Endothelial cell (in vitro differentiated cells): ENCODE results near the gene ASCL1. TPM values are rescaled to one million over a fixed set of nuclear protein-coding genes. Genes with fewer than 3 reads are reported as not detected.

Source experiments
- DNase-seq: peaks from one replicate; pipeline ENCODE4 v3.0.0; 2021; ENCODE audit warnings: low spot score
- H3K27ac Mint-ChIP-seq: one replicate; pipeline ENCODE4 v1.8.0; 2021; ENCODE audit warnings: mixed read lengths, inconsistent platforms; ENCODE audit not compliant: unreplicated experiment
- H3K27me3 Mint-ChIP-seq: one replicate; pipeline ENCODE4 v1.8.0; 2021; ENCODE audit warnings: mild to moderate bottlenecking, moderate library complexity, mixed read lengths, inconsistent platforms; ENCODE audit not compliant: unreplicated experiment
- H3K36me3 Mint-ChIP-seq: one replicate; pipeline ENCODE4 v1.8.0; 2021; ENCODE audit warnings: mild to moderate bottlenecking, low read depth, mixed read lengths, inconsistent platforms; ENCODE audit not compliant: unreplicated experiment
- H3K4me1 Mint-ChIP-seq: one replicate; pipeline ENCODE4 v1.8.0; 2021; ENCODE audit warnings: mild to moderate bottlenecking, mixed read lengths, inconsistent platforms; ENCODE audit not compliant: unreplicated experiment
- H3K4me3 Mint-ChIP-seq: one replicate; pipeline ENCODE4 v1.8.0; 2021; ENCODE audit warnings: mild to moderate bottlenecking, mixed read lengths, inconsistent platforms; ENCODE audit not compliant: unreplicated experiment
- H3K9me3 Mint-ChIP-seq: one replicate; pipeline ENCODE4 v1.8.0; 2021; ENCODE audit warnings: mixed read lengths, inconsistent platforms; ENCODE audit not compliant: unreplicated experiment
- total RNA-seq: library from RNA; stranded (reverse); fragmentation: NEBNext Ultra II Directional; extraction: Animal tissue kit (Norgen Biotek cat#: 25700); gene quantifications from one replicate; pipeline ENCODE4 v1.2.1, GENCODE V29; 2021; ENCODE audit not compliant: unreplicated experiment
- TF ChIP-seq, protein P1 (sequence below): fragments of 200-600 bp; sonication (generic); IDR thresholded peaks from one replicate; pipeline ENCODE4 v1.5.0; 2021; ENCODE audit warnings: antibody characterized with exemption; ENCODE audit not compliant: unreplicated experiment

Gene ASCL1
- total RNA-seq, 1 donor from 2014 or later = not detected

DNA sequence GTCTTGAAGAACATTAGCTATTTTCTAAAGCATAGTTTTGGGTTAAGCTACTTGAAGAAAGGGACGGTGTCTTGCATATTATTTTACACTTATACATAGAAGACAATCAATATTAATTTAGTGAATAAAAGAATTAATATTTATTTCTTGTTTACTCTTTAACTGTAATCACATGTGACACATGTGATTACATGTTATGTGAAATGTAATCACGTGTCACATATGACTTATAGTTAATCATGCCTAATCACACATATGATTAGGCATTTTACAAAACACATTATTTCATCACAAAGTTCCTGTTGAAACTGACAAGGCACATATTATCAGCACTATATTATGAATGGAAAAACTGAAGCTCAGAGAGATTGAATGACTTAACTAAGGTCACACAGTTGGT, 45.2 kb upstream of the ASCL1 start:
- H3K4me3 Mint-ChIP-seq = no peak overlapping the region
- no peak overlapping the region for H3K27ac Mint-ChIP-seq
- H3K4me1 Mint-ChIP-seq = no peaks in the 10 kb centered on the region
- H3K36me3 Mint-ChIP-seq = no peaks in the 10 kb centered on the region
- no peak for DNase-seq
- TF ChIP-seq, protein P1, sequence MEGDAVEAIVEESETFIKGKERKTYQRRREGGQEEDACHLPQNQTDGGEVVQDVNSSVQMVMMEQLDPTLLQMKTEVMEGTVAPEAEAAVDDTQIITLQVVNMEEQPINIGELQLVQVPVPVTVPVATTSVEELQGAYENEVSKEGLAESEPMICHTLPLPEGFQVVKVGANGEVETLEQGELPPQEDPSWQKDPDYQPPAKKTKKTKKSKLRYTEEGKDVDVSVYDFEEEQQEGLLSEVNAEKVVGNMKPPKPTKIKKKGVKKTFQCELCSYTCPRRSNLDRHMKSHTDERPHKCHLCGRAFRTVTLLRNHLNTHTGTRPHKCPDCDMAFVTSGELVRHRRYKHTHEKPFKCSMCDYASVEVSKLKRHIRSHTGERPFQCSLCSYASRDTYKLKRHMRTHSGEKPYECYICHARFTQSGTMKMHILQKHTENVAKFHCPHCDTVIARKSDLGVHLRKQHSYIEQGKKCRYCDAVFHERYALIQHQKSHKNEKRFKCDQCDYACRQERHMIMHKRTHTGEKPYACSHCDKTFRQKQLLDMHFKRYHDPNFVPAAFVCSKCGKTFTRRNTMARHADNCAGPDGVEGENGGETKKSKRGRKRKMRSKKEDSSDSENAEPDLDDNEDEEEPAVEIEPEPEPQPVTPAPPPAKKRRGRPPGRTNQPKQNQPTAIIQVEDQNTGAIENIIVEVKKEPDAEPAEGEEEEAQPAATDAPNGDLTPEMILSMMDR = no peak
- H3K9me3 Mint-ChIP-seq = no peaks in the 10 kb centered on the region
- no peaks in the 10 kb centered on the region for H3K27me3 Mint-ChIP-seq

DNA sequence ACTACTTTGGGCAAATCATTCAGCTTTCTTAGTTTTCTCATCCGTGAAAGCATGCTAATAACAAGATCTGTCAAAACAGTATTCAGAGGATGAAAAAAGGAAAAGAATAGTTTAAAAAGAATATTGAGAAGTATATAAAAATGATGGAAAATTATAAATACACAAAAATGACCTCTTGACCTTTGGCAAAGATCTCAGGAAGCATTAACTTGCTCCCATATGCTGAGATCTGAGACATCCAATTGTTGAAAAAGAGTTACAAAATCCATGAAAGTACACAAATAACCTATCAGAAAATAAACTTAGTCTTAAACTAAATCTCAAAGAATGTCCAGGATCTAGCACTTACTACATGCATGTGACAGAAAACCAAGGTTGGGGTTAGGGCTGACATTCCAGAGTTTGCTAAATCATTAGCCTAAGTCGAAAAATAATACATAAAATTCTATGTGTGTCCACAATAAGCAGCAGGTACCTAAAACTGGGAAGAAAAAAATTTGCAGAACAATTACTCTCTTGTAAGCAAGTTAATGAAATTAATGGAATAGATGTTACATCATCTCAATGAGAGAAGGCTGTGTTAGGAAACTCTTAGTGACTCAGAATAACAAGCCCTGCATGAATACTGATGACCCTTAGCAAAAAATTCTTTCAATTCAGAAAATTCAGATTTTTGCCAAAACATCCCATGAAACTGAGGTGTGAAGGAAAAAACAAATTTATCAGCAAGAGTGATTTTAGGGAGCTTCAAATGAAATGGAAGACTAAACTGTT, 43.8 kb upstream of the ASCL1 start:
- TF ChIP-seq, protein P1 = no peak
- H3K36me3 Mint-ChIP-seq = no peaks in the 10 kb centered on the region
- H3K4me3 Mint-ChIP-seq = no peak overlapping the region
- H3K27ac Mint-ChIP-seq = no peak overlapping the region
- no peak for DNase-seq
- H3K27me3 Mint-ChIP-seq = no peaks in the 10 kb centered on the region
- no peaks in the 10 kb centered on the region for H3K9me3 Mint-ChIP-seq
- no peaks in the 10 kb centered on the region for H3K4me1 Mint-ChIP-seq

DNA sequence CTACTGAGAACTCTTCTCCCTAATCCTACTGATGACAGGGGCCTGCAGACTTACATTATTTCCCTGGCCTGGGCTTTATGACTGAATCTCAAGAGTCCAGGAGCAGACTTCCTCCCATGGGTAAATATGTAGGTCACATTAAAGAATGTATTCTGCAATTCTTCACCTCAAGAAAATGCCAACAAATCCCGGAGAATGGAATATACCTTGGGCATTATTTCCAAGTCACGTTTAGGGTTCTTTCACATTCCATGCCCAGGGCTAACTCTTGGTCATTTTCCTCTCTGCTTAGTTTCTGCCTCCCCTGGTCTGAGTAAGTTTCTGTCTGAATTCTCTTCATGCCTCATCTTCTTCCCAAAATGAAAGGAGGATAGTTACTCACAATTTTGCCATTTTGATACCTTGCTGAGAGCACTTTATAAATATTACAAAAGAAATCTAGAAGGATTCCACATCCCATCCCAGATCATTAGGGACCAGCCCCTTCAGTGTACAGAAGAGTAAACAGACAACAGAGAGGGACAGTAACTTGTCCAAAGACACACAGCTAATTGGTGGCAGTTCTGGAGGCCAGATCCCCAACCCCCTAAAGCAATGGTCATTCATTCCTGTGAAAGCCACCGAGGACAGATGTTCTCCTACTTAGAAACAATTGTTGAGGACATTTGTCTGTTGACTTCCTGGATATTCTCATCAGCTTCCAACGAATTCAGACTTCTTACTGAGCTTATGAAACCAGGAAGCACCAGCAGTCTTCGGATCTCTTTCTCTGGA, 41.0 kb upstream of the ASCL1 start:
- Mint-ChIP-seq H3K27me3 (no peaks in the 10 kb centered on the region), H3K4me1 (no peaks in the 10 kb centered on the region), H3K4me3 (no peak overlapping the region), H3K27ac (no peak overlapping the region), H3K9me3 (no peaks in the 10 kb centered on the region), H3K36me3 (no peaks in the 10 kb centered on the region)
- no peak for DNase-seq
- TF ChIP-seq, protein P1 = no peak

DNA sequence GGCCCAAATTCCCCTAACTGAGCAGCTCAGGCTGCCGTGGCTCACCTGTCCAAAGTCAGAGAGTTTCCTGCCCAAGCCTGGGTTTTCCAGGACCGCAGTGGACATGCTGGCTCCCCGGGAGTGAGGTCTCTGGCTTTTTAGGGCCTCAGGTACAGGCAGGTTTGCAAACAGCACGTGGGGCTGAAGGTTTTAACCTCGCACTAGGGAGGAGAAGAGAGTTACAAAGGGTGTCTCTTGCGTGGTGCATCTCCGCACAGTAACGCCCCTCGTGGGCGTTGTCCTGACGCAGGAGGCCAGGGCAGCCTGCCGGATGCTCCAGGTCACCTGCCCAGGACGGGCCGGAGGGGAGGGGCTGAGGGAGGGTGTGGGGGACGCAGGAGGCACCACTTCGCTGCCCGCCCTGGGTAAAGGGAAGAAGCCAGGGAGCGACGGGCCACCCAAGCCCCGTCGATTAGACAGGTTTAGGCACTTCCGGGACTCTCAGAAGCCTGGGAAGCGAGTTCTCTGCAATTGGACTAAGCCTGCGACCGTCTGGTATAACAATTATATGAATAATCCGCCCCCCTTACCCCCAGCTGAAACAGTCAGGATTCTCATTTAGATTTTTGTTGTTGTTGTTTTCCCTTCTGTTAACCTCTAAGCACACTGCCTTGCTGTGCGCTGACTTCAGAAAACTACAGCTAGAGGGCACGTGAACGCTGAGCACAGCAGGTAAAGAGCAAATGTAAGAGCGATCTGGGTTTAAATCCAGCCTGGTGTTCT, 40.3 kb upstream of the ASCL1 start, which contains the start of gene PAH:
Gene PAH, minus strand, starts transcription at position 219 of the 762 bp plus-strand sequence. Its CDS starts 114 bp downstream, at position 105.
- TF ChIP-seq, protein P1 = no peak
- Mint-ChIP-seq H3K4me3 (no peak within 1 kb of the TSS), H3K27me3 (no peaks in the 10 kb centered on the region), H3K9me3 (no peaks in the 10 kb centered on the region), H3K36me3 (no peaks in the 10 kb centered on the region), H3K27ac (no peak within 1 kb of the TSS), H3K4me1 (no peaks in the 10 kb centered on the region)
- DNase-seq = no peak
